ENCODE results near the gene ZNF594.
"Not testable (repeated sequence)": the region's sequence is repeated elsewhere in the genome, so short reads cannot be mapped to it uniquely, and the experiment has no call there.

DNA sequence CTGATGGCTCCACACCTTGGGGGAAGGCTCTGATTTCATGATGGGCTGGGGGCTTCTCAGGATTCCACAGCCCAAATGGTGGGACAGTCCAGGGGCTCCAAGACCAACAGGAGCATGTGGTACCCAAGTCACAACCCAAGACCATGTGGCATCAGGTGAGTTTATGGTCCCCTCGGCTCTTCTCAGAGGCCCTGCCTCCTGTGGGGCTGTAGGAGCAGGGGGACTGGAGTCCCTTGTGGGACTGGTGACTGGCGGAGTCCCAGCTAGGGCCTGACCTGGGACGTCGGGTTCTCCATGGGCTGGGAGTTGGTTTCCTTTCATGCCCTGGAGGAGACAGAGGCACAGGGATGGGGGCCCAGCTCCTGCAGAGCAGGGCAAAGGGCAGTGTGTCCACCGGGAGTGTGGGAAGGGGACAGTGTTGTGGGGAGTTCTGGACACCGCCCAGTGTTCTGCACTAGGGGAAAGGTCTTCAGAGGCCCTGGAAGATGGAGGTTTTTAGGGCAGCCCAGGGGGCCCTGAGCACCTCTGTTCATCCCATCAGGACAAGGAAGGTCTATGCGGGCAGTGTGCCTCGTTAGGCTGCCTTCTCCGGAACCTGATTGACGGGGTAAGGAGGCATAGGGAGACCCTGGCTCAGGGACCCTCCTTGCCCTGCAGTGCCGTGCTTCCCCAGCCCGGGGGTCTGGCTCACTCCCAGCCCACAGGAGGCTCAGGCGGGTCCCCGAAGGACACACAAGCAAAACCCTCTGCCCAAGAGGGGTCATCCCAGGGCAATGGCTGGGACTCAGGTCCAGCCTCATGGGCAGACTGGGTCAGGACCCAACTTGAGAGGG is 54.9 kb downstream of the ZNF594 start:
- TF ChIP-seq, protein P1, sequence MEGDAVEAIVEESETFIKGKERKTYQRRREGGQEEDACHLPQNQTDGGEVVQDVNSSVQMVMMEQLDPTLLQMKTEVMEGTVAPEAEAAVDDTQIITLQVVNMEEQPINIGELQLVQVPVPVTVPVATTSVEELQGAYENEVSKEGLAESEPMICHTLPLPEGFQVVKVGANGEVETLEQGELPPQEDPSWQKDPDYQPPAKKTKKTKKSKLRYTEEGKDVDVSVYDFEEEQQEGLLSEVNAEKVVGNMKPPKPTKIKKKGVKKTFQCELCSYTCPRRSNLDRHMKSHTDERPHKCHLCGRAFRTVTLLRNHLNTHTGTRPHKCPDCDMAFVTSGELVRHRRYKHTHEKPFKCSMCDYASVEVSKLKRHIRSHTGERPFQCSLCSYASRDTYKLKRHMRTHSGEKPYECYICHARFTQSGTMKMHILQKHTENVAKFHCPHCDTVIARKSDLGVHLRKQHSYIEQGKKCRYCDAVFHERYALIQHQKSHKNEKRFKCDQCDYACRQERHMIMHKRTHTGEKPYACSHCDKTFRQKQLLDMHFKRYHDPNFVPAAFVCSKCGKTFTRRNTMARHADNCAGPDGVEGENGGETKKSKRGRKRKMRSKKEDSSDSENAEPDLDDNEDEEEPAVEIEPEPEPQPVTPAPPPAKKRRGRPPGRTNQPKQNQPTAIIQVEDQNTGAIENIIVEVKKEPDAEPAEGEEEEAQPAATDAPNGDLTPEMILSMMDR (IDR thresholded peaks at IDR 0.05), result not testable (repeated sequence)
- TF ChIP-seq POLR2A, EP300 (IDR thresholded peaks at IDR 0.05): not testable (repeated sequence)

All from suprapubic skin (tissue), 3 donors.